CD1c-positive myeloid dendritic cell (primary cell): Measurements from ENCODE around the gene CMTM5.

Experiments
- DNase-seq: peaks from one replicate; pipeline ENCODE4 v3.0.0-alpha.2; 2016; ENCODE audit errors: extremely low spot score

CMTM5 gene

GRCh38 chr14:23358042-23358441 is 18.8 kb upstream of the CMTM5 start:
- DNase-seq, result no peak

- no peak for DNase-seq
Measured at GRCh38 chr14:23358553-23359166, 18.2 kb upstream of the CMTM5 start.

- DNase-seq, result no peak
Measured at GRCh38 chr14:23359167-23359626, 17.6 kb upstream of the CMTM5 start.

GRCh38 chr14:23359722-23360447 is 17.0 kb upstream of the CMTM5 start:
- no peak for DNase-seq

- DNase-seq, result no peak
Measured at GRCh38 chr14:23360496-23360895, 16.4 kb upstream of the CMTM5 start.

GRCh38 chr14:23361320-23361719 is 15.5 kb upstream of the CMTM5 start:
- no peak for DNase-seq

GRCh38 chr14:23361763-23362162 is 15.1 kb upstream of the CMTM5 start:
- no peak for DNase-seq

GRCh38 chr14:23362200-23362599 is 14.6 kb upstream of the CMTM5 start:
- DNase-seq, result no peak

- DNase-seq, result no peak
Measured at GRCh38 chr14:23364164-23365035, 12.4 kb upstream of the CMTM5 start.

- no peak for DNase-seq
Measured at GRCh38 chr14:23365036-23365731, 11.7 kb upstream of the CMTM5 start, which contains the start of gene EFS. TSS of gene EFS (minus strand) at chr14:23365172. CDS start at chr14:23365025, 147 bp downstream.

- no peak for DNase-seq
Measured at GRCh38 chr14:23365732-23366425, 11.0 kb upstream of the CMTM5 start.

- no peak for DNase-seq
Measured at GRCh38 chr14:23366426-23366921, 10.4 kb upstream of the CMTM5 start.

- DNase-seq, result no peak
Measured at GRCh38 chr14:23370221-23370620, 6.6 kb upstream of the CMTM5 start.

GRCh38 chr14:23371865-23372264 is 5.0 kb upstream of the CMTM5 start:
- DNase-seq, result no peak

GRCh38 chr14:23372509-23372908 is 4.3 kb upstream of the CMTM5 start, which contains the start of gene IL25:
TSS of gene IL25 (plus strand) at chr14:23372809.
- DNase-seq, result no peak

- DNase-seq, result no peak
Measured at GRCh38 chr14:23373041-23373440, 3.8 kb upstream of the CMTM5 start.

- no peak for DNase-seq
Measured at GRCh38 chr14:23375527-23376251, 1.2 kb upstream of the CMTM5 start.

- DNase-seq, result no peak
Measured at GRCh38 chr14:23377198-23377550, 328 bp downstream of the CMTM5 start.

- DNase-seq, result no peak
Measured at GRCh38 chr14:23377573-23378563, 1.0 kb downstream of the CMTM5 start.
